ENCODE results near the gene WNK3. TPM values are rescaled to one million over a fixed set of nuclear protein-coding genes. Genes with fewer than 3 reads are reported as not detected.
A peak's percentile ranks its signal among the peaks of the same experiment; 100 is the strongest.

Gene WNK3
- total RNA-seq, 8 experiments from 2014 or later: 0.20 to 23.2 (median 17.7) TPM

DNA sequence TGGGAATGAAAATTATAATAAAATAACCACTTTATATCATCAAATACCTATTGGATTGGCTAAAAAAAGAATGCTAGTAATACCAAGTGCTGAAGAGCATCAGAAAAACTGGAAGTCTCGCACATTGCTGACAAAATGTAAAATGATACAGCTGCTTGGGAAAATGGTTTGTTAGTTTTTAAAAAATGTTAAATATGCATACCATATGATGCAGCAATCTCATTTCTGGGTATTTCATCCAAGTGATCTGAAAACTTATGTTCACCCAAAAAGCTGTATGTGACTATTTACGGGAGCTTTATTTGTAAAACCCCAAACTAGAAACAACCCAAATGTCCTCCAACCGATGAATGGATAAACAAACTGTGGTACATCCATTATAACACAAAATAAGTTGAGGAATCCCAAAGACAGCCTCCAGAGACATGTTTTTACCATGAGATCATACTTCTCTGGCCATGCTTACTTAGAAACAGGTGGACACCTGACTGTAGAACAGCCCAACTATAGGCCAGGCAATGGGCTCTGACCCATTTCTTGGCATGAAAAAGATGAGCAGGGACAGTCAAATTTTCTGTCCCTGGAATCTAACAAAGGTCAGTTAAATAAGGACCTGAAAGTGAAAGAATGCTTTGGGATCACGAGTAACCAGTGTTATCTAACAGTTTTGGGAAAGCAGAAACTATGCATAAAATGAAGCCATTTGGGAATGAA is 127.3 kb downstream of the WNK3 start:
- Histone ChIP-seq H3K4me3 (no peak overlapping the region), H3K4me1 (replicated peaks in 1 of 2) (no peaks in the 10 kb centered on the region), H3K27ac (no peak overlapping the region)
- WGBS, 10 experiments: 0 to 100% (median 93%) methylated on average over 1 to 4 of the region's 4 CpGs; no CpG with 5 or more reads in 1 of the 10 experiments
- no peak for ATAC-seq (replicated peaks in 6 of 8)
- in situ Hi-C loops (cut with MboI; ENCODE audit: low pct_unique_long_range_greater_than_20kb in 2 of 9, low sequenced_read_pairs in 9 of 9, unreplicated experiment in 9 of 9): no loop called here

GRCh38 chrX:54223581-54223980 is 134.3 kb downstream of the WNK3 start:
- peak in 2 of 8 experiments; percentile 27 to 58 for ATAC-seq (replicated peaks in 6 of 8)
- no peak overlapping the region for H3K4me3 ChIP-seq
- H3K27ac ChIP-seq: no peak overlapping the region
- in situ Hi-C loops (cut with MboI; ENCODE audit: low pct_unique_long_range_greater_than_20kb in 2 of 9, low sequenced_read_pairs in 9 of 9, unreplicated experiment in 9 of 9): no loop called here
- 20% methylated on average over 1 of the region's 2 CpGs; no CpG with 5 or more reads in 8 of the 10 experiments for WGBS, 10 experiments
- H3K4me1 ChIP-seq (replicated peaks in 1 of 2): no peaks in the 10 kb centered on the region

GRCh38 chrX:54213603-54214002 is 144.2 kb downstream of the WNK3 start:
- 45 to 100% (median 88%) methylated on average over 2 to 3 of the region's 3 CpGs; no CpG with 5 or more reads in 2 of the 10 experiments for WGBS, 10 experiments
- in situ Hi-C loops (cut with MboI; ENCODE audit: low pct_unique_long_range_greater_than_20kb in 2 of 9, low sequenced_read_pairs in 9 of 9, unreplicated experiment in 9 of 9): no loop called here

GRCh38 chrX:54208531-54208930 is 149.3 kb downstream of the WNK3 start:
- in situ Hi-C loops (cut with MboI; ENCODE audit: low pct_unique_long_range_greater_than_20kb in 2 of 9, low sequenced_read_pairs in 9 of 9, unreplicated experiment in 9 of 9): no loop called here
- Histone ChIP-seq H3K4me3 (no peak overlapping the region), H3K4me1 (replicated peaks in 1 of 2) (no peaks in the 10 kb centered on the region), H3K27ac (no peak overlapping the region)
- whole genome bisulfite sequencing, 10 experiments: 55% methylated on average over 3 of the region's 3 CpGs; no CpG with 5 or more reads in 9 of the 10 experiments
- no peak for ATAC-seq (replicated peaks in 6 of 8)

More at GRCh38 chrX:54213603-54214002, 144.2 kb downstream of the WNK3 start:
- no peak overlapping the region for H3K4me3 ChIP-seq
- no peaks in the 10 kb centered on the region for H3K4me1 ChIP-seq (replicated peaks in 1 of 2)
- ATAC-seq (replicated peaks in 6 of 8): no peak
- H3K27ac ChIP-seq: no peak overlapping the region

DNA sequence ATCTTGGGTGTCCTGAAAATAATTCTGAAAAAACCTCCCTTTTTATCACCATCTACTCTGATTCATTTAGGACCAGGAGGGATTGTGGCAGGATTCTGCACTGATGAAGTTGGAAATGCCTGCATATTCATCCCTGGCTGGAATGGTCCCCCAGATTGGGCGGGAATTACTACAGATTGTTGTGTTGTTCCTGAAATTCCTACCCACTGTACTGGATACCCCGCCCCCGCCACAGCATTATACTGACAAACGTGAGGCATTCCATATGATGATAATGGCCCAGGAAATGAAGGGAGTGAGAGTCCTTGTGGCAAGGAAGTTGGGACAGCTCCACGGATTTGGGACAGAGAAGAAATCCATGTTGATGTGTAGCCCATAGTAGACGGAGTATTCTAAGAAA is 159.6 kb downstream of the WNK3 start:
- 3 to 70% (median 53%) methylated on average over 2 to 6 of the region's 6 CpGs; no CpG with 5 or more reads in 7 of the 10 experiments for WGBS, 10 experiments
- no peak overlapping the region for H3K27ac ChIP-seq
- ATAC-seq (replicated peaks in 6 of 8): no peak
- no peak overlapping the region for H3K4me3 ChIP-seq
- in situ Hi-C loops (cut with MboI; ENCODE audit: low pct_unique_long_range_greater_than_20kb in 2 of 9, low sequenced_read_pairs in 9 of 9, unreplicated experiment in 9 of 9): loop anchor here in 1 of 9 experiments (25.0 kb wide), 1 partner anchor 89 kb away; no protein-coding TSS in a partner anchor
- no peaks in the 10 kb centered on the region for H3K4me1 ChIP-seq (replicated peaks in 1 of 2)

DNA sequence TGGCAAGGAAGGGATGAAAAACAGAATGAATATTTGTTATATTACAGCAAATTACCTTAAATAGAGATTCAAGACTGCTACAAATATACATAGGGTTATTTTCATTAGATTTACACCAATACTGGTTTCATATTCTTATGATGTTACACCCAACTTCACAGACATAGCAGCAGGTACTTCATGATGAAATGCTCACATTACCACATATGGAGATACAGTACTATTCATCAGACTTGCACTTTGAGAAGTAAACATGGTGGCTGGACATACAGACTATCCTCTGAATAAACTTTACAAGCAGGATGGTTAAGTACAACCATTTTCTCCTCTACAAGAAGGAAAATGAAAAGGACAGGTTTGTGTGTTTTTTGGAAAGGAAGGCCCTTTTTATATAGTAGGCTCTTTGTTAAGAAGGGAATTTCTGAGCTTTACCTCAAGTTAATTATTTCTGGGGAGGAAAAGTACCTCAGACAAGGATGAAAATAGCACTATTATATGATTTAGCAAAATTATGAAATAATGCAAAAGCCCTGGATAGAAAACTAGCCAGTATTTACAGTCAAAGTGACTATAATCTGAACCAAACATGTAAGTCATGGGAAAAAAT is 162.8 kb downstream of the WNK3 start:
- in situ Hi-C loops (cut with MboI; ENCODE audit: low pct_unique_long_range_greater_than_20kb in 2 of 9, low sequenced_read_pairs in 9 of 9, unreplicated experiment in 9 of 9): loop anchor here in 1 of 9 experiments (25.0 kb wide), 1 partner anchor 92 kb away; no protein-coding TSS in a partner anchor

GRCh38 chrX:54193085-54193821 is 164.6 kb downstream of the WNK3 start:
- Histone ChIP-seq H3K4me3 (no peak overlapping the region), H3K4me1 (replicated peaks in 1 of 2) (no peaks in the 10 kb centered on the region), H3K27ac (no peak overlapping the region)
- in situ Hi-C loops (cut with MboI; ENCODE audit: low pct_unique_long_range_greater_than_20kb in 2 of 9, low sequenced_read_pairs in 9 of 9, unreplicated experiment in 9 of 9): loop anchor here in 1 of 9 experiments (25.0 kb wide), 1 partner anchor 94 kb away; no protein-coding TSS in a partner anchor
- 48 to 100% (median 80%) methylated on average over 1 to 4 of the region's 4 CpGs; no CpG with 5 or more reads in 4 of the 10 experiments for WGBS, 10 experiments
- ATAC-seq (replicated peaks in 6 of 8): peak in 1 of 8 experiments; percentile 94

More for the DNA sequence above, 162.8 kb downstream of the WNK3 start:
- no peak overlapping the region for H3K4me3 ChIP-seq
- H3K4me1 ChIP-seq (replicated peaks in 1 of 2): no peaks in the 10 kb centered on the region
- no peak for ATAC-seq (replicated peaks in 6 of 8)
- no peak overlapping the region for H3K27ac ChIP-seq

DNA sequence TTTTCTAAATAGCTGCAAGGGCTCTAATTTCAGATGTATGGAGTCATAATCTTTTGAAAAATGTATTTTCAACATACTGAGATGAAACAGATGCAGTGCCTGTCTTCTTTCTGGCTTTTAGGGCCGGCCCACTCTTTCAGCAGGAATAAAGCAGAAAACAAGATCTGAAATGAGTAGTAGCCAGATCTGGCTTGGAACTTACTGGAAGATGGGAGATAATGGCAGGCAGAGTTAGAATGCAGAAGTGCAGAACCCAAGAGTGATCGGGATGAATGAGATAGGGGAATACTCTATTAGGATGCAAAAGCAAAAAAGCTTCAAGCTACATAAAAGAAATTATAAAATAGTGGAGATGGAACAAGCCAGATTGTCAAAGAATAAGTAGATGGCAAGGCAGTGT is 173.4 kb downstream of the WNK3 start:
- no peak overlapping the region for H3K27ac ChIP-seq
- 17 to 100% (median 90%) methylated on average over 1 to 2 of the region's 2 CpGs; no CpG with 5 or more reads in 5 of the 10 experiments for WGBS, 10 experiments
- no peak for ATAC-seq (replicated peaks in 6 of 8)
- H3K4me1 ChIP-seq (replicated peaks in 1 of 2): peaks cover 0 to 18% of the 10 kb centered on the region in 2 donors
- no peak overlapping the region for H3K4me3 ChIP-seq
- in situ Hi-C loops (cut with MboI; ENCODE audit: low pct_unique_long_range_greater_than_20kb in 2 of 9, low sequenced_read_pairs in 9 of 9, unreplicated experiment in 9 of 9): loop anchor here in 1 of 9 experiments (25.0 kb wide), 1 partner anchor 103 kb away; no protein-coding TSS in a partner anchor

GRCh38 chrX:54182864-54183613 is 174.8 kb downstream of the WNK3 start, which contains the start of gene FAM120C:
Gene FAM120C (minus strand): TSS chrX:54183254. CDS start chrX:54183198, 56 bp downstream.
- 0% methylated on average over 4 of the region's 70 CpGs; no CpG with 5 or more reads in 9 of the 10 experiments for WGBS, 10 experiments
- in situ Hi-C loops (cut with MboI; ENCODE audit: low pct_unique_long_range_greater_than_20kb in 2 of 9, low sequenced_read_pairs in 9 of 9, unreplicated experiment in 9 of 9): loop anchor here in 1 of 9 experiments (25.0 kb wide), 1 partner anchor 104 kb away; no protein-coding TSS in a partner anchor
- Histone ChIP-seq H3K4me3 (peak within 1 kb of the TSS; percentile 51 to 97 (median 59)), H3K4me1 (replicated peaks in 1 of 2) (peaks cover 0 to 23% of the 10 kb centered on the region in 2 donors), H3K27ac (peak within 1 kb of the TSS; percentile 100)
- ATAC-seq (replicated peaks in 6 of 8): peak; percentile 58 to 83 (median 78)

DNA sequence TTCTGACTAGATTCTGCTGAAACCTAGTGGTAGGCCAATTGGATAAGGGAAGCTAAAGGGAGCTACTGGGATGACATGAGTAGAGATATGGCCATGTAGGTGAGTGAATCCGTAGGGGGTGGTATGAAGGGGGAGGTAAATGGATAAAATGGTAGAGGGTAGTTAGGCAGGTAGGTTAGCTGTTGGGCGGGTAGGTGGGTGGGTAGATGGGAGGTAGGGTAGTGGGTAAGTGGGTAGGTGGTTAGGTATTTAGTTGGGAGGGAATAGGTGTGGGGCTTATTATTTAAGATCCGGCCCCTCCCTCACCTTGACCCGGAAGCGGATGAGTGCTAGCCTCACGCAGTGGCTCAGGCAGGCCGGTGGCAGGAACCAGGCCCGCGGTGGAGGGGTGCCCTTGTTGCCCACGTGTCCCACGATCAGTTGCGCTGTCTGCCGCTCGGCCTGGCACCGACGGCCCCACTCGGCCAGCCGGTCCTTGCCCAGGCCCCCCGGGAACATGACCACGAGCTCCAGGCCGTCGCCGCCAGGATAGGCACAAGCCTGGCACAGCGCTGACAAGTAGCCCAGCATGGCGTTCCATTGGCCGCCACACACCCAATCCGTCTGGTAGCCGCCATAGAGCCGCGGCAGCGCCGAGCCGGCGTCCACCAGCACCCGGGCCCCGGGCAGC is 175.5 kb downstream of the WNK3 start:
- in situ Hi-C loops (cut with MboI; ENCODE audit: low pct_unique_long_range_greater_than_20kb in 2 of 9, low sequenced_read_pairs in 9 of 9, unreplicated experiment in 9 of 9): loop anchor here in 1 of 9 experiments (25.0 kb wide), 1 partner anchor 105 kb away; no protein-coding TSS in a partner anchor
- peak overlapping the region; percentile 100 for H3K27ac ChIP-seq
- H3K4me1 ChIP-seq (replicated peaks in 1 of 2): peaks cover 0 to 23% of the 10 kb centered on the region in 2 donors
- ATAC-seq (replicated peaks in 6 of 8): peak; percentile 59 to 77 (median 74)
- WGBS, 10 experiments: 29 to 33% methylated on average over 1 to 19 of the region's 36 CpGs; no CpG with 5 or more reads in 8 of the 10 experiments
- H3K4me3 ChIP-seq: peak overlapping the region; percentile 51 to 97 (median 59)

- 0 to 80% (median 20%) methylated on average over 1 to 4 of the region's 4 CpGs; no CpG with 5 or more reads in 3 of the 10 experiments for WGBS, 10 experiments
- peak overlapping the region; percentile 51 to 97 (median 59) for H3K4me3 ChIP-seq
- ATAC-seq (replicated peaks in 6 of 8): no peak
These were observed 176.5 kb downstream of the WNK3 start for GRCh38 chrX:54181202-54181953.

More at GRCh38 chrX:54181202-54181953, 176.5 kb downstream of the WNK3 start:
- H3K4me1 ChIP-seq (replicated peaks in 1 of 2): peaks cover 0 to 23% of the 10 kb centered on the region in 2 donors
- in situ Hi-C loops (cut with MboI; ENCODE audit: low pct_unique_long_range_greater_than_20kb in 2 of 9, low sequenced_read_pairs in 9 of 9, unreplicated experiment in 9 of 9): loop anchor here in 1 of 9 experiments (25.0 kb wide), 1 partner anchor 106 kb away; no protein-coding TSS in a partner anchor
- no peak overlapping the region for H3K27ac ChIP-seq
